ENCODE measurements around the gene NFYC. TPM values are rescaled to one million over a fixed set of nuclear protein-coding genes. Genes with fewer than 3 reads are reported as not detected.

The NFYC gene
- total RNA-seq, 1 experiment from 2014 or later = 46.5 TPM

- ChIA-PET POLR2A (no interaction called here), CTCF (interaction anchor here (1.5 kb wide), 1 partner anchor 105 kb away, joined by 3 read pairs; the partner anchor contains the start of gene CITED4)
- Mint-ChIP-seq H3K27me3 (ENCODE audit: low read depth) (no peaks in the 10 kb centered on the region), H3K4me1 (no peaks in the 10 kb centered on the region), H3K27ac (no peak overlapping the region), H3K9me3 (no peaks in the 10 kb centered on the region), H3K36me3 (peaks cover 72% of the 10 kb centered on the region), H3K4me3 (no peak overlapping the region)
- TF ChIP-seq OVOL2 (CRISPR knock-in tag; IDR thresholded peaks at IDR 0.05; ENCODE audit: borderline replicate concordance) = no peak
- no peak for ATAC-seq
- DNase-seq (ENCODE audit: low spot score) = no peak
Measured at GRCh38 chr1:40757084-40757483, 65.6 kb downstream of the NFYC start.

DNA sequence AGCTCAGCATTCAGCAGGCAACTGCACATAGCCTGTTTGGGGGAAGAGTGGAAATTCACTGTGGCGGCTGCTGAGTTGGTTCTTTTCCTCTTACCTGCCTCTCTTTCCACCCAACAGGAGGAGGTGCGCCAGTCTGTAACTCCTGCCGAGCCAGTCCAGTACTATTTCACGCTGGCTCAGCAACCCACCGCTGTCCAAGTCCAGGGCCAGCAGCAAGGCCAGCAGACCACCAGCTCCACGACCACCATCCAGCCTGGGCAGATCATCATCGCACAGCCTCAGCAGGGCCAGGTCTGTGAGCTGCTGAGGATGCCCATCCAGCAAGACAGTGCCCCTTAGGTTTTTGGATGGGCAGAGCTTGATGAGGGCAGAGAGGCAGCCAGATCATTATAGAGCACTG lies 66.5 kb downstream of the NFYC start:
- ATAC-seq = no peak
- Mint-ChIP-seq H3K9me3 (no peaks in the 10 kb centered on the region), H3K27ac (no peak overlapping the region), H3K4me1 (no peaks in the 10 kb centered on the region), H3K36me3 (peaks cover 72% of the 10 kb centered on the region), H3K27me3 (ENCODE audit: low read depth) (no peaks in the 10 kb centered on the region), H3K4me3 (no peak overlapping the region)
- ChIA-PET CTCF (interaction anchor here (1.5 kb wide), 1 partner anchor 104 kb away, joined by 3 read pairs; the partner anchor contains the start of gene CITED4), POLR2A (no interaction called here)
- no peak for DNase-seq (ENCODE audit: low spot score)
- TF ChIP-seq, protein P1, sequence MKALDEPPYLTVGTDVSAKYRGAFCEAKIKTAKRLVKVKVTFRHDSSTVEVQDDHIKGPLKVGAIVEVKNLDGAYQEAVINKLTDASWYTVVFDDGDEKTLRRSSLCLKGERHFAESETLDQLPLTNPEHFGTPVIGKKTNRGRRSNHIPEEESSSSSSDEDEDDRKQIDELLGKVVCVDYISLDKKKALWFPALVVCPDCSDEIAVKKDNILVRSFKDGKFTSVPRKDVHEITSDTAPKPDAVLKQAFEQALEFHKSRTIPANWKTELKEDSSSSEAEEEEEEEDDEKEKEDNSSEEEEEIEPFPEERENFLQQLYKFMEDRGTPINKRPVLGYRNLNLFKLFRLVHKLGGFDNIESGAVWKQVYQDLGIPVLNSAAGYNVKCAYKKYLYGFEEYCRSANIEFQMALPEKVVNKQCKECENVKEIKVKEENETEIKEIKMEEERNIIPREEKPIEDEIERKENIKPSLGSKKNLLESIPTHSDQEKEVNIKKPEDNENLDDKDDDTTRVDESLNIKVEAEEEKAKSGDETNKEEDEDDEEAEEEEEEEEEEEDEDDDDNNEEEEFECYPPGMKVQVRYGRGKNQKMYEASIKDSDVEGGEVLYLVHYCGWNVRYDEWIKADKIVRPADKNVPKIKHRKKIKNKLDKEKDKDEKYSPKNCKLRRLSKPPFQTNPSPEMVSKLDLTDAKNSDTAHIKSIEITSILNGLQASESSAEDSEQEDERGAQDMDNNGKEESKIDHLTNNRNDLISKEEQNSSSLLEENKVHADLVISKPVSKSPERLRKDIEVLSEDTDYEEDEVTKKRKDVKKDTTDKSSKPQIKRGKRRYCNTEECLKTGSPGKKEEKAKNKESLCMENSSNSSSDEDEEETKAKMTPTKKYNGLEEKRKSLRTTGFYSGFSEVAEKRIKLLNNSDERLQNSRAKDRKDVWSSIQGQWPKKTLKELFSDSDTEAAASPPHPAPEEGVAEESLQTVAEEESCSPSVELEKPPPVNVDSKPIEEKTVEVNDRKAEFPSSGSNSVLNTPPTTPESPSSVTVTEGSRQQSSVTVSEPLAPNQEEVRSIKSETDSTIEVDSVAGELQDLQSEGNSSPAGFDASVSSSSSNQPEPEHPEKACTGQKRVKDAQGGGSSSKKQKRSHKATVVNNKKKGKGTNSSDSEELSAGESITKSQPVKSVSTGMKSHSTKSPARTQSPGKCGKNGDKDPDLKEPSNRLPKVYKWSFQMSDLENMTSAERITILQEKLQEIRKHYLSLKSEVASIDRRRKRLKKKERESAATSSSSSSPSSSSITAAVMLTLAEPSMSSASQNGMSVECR (CRISPR knock-in tag; IDR thresholded peaks at IDR 0.05; ENCODE audit: borderline replicate concordance) = no peak
- TF ChIP-seq, protein P2, sequence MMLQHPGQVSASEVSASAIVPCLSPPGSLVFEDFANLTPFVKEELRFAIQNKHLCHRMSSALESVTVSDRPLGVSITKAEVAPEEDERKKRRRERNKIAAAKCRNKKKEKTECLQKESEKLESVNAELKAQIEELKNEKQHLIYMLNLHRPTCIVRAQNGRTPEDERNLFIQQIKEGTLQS (CRISPR knock-in tag; conservative IDR thresholded peaks at IDR 0.05) = no peak
- no peak for TF ChIP-seq ERG (CRISPR knock-in tag; IDR thresholded peaks at IDR 0.05)
- no peak for TF ChIP-seq CREB1 (CRISPR knock-in tag; IDR thresholded peaks at IDR 0.05)
- TF ChIP-seq NR3C1 (CRISPR knock-in tag; conservative IDR thresholded peaks at IDR 0.05; ENCODE audit: low read depth) = no peak
- TF ChIP-seq, protein P3, sequence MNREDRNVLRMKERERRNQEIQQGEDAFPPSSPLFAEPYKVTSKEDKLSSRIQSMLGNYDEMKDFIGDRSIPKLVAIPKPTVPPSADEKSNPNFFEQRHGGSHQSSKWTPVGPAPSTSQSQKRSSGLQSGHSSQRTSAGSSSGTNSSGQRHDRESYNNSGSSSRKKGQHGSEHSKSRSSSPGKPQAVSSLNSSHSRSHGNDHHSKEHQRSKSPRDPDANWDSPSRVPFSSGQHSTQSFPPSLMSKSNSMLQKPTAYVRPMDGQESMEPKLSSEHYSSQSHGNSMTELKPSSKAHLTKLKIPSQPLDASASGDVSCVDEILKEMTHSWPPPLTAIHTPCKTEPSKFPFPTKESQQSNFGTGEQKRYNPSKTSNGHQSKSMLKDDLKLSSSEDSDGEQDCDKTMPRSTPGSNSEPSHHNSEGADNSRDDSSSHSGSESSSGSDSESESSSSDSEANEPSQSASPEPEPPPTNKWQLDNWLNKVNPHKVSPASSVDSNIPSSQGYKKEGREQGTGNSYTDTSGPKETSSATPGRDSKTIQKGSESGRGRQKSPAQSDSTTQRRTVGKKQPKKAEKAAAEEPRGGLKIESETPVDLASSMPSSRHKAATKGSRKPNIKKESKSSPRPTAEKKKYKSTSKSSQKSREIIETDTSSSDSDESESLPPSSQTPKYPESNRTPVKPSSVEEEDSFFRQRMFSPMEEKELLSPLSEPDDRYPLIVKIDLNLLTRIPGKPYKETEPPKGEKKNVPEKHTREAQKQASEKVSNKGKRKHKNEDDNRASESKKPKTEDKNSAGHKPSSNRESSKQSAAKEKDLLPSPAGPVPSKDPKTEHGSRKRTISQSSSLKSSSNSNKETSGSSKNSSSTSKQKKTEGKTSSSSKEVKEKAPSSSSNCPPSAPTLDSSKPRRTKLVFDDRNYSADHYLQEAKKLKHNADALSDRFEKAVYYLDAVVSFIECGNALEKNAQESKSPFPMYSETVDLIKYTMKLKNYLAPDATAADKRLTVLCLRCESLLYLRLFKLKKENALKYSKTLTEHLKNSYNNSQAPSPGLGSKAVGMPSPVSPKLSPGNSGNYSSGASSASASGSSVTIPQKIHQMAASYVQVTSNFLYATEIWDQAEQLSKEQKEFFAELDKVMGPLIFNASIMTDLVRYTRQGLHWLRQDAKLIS (CRISPR knock-in tag; IDR thresholded peaks at IDR 0.05; ENCODE audit: borderline replicate concordance) = no peak
- no peak for TF ChIP-seq JAZF1 (CRISPR knock-in tag; IDR thresholded peaks at IDR 0.05)
- TF ChIP-seq, protein P4, sequence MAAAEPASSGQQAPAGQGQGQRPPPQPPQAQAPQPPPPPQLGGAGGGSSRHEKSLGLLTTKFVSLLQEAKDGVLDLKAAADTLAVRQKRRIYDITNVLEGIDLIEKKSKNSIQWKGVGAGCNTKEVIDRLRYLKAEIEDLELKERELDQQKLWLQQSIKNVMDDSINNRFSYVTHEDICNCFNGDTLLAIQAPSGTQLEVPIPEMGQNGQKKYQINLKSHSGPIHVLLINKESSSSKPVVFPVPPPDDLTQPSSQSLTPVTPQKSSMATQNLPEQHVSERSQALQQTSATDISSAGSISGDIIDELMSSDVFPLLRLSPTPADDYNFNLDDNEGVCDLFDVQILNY (CRISPR knock-in tag; IDR thresholded peaks at IDR 0.05) = no peak
- TF ChIP-seq USF2 (CRISPR knock-in tag; IDR thresholded peaks at IDR 0.05) = no peak
- TF ChIP-seq E2F4 (CRISPR knock-in tag; IDR thresholded peaks at IDR 0.05; ENCODE audit: borderline replicate concordance, low read depth) = no peak
- TF ChIP-seq, protein P5, sequence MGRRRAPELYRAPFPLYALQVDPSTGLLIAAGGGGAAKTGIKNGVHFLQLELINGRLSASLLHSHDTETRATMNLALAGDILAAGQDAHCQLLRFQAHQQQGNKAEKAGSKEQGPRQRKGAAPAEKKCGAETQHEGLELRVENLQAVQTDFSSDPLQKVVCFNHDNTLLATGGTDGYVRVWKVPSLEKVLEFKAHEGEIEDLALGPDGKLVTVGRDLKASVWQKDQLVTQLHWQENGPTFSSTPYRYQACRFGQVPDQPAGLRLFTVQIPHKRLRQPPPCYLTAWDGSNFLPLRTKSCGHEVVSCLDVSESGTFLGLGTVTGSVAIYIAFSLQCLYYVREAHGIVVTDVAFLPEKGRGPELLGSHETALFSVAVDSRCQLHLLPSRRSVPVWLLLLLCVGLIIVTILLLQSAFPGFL (CRISPR knock-in tag; IDR thresholded peaks at IDR 0.05; ENCODE audit: borderline replicate concordance) = no peak
- TF ChIP-seq NR1H2 (CRISPR knock-in tag; IDR thresholded peaks at IDR 0.05) = no peak
- TF ChIP-seq GTF2I (CRISPR knock-in tag; conservative IDR thresholded peaks at IDR 0.05) = no peak
- TF ChIP-seq, protein P6, sequence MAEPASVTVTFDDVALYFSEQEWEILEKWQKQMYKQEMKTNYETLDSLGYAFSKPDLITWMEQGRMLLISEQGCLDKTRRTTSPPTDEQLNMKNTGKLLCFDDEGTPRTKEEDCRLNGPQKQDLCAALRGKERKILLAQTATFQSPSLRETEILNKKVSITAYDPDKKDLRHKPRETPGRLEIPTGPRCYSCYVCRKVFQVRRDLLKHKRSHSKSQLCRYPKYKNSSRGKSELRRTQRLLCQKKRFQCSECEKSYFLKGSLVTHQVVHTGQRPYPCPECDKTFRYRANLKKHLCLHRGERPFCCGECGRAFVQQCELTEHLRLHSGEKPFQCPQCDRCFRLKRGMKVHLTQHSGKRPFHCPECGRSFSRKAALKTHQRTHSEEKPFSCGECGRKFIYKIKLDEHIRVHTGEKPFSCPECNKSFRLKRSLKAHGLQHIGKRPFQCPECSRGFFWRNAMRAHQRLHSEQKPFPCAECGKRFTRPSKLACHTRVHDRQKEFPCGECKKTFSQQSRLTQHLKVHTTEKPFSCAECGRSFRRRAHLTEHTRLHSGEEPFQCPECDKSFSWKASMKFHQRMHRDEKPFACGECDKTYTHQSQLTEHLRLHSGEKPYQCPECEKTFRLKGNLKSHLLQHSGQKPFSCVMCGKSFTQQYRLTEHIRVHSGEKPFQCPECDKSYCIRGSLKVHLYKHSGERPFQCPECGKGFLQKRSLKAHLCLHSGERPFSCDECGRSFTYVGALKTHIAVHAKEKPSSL (CRISPR knock-in tag; conservative IDR thresholded peaks at IDR 0.05) = no peak
